Tibial artery (tissue), 4 donors: ENCODE data around the gene SMARCAL1.

Source experiments
- DNase-seq, 2 donors: peaks; one replicate each; pipeline ENCODE4 v3.0.0-alpha.2; 2019
- H3K27ac ChIP-seq, 2 donors: fragments of 200-600 bp; sonication (generic) in 1 of 2; 1 replicate in 1 of 2; 2 replicates in 1 of 2; pipeline ENCODE4 v1.5.1; 2018 to 2019; ENCODE audit warnings: mild to moderate bottlenecking in 1 of 2
- H3K27me3 ChIP-seq, 2 donors: fragments of 200-600 bp; sonication (generic) in 1 of 2; one replicate each; pipeline versions ENCODE4 v1.5.1 to v1.6.0; 2016 to 2019
- H3K36me3 ChIP-seq, 3 donors: fragments of 200-600 bp; sonication (generic) in 2 of 3; one replicate each; pipeline ENCODE4 v1.5.1; 2016 to 2019; ENCODE audit warnings: mild to moderate bottlenecking in 2 of 3
- H3K4me1 ChIP-seq, 4 donors: fragments of 200-600 bp; sonication (generic) in 2 of 4; 1 replicate in 3 of 4; 2 replicates in 1 of 4; pipeline ENCODE4 v1.5.1; 2016 to 2019
- H3K4me3 ChIP-seq, 2 donors: fragments of 200-600 bp; sonication (generic) in 1 of 2; 1 replicate in 1 of 2; 2 replicates in 1 of 2; pipeline ENCODE4 v1.5.1; 2018 to 2019; ENCODE audit warnings: mild to moderate bottlenecking in 2 of 2
- H3K9me3 ChIP-seq, 3 donors: fragments of 200-600 bp; sonication (generic) in 1 of 3; one replicate each; pipeline ENCODE4 v1.5.1; 2016 to 2019
- intact Hi-C: fragments of 100-400 bp; cut with DNase I; formaldehyde crosslinking; loops from one replicate; pipeline ENCODE4 v1.15.0; 2023; ENCODE audit warnings: low total_unique reads
- TF ChIP-seq, protein P1 (sequence below), 2 experiments: fragments of 200-600 bp in 1 of 2; fragments of 450-650 bp in 1 of 2; IDR thresholded peaks; one replicate each; pipeline ENCODE4 v1.5.1; 2017 to 2019; ENCODE audit warnings: antibody characterized with exemption in 2 of 2, mild to moderate bottlenecking in 1 of 2, moderate library complexity in 1 of 2

SMARCAL1 gene

DNA sequence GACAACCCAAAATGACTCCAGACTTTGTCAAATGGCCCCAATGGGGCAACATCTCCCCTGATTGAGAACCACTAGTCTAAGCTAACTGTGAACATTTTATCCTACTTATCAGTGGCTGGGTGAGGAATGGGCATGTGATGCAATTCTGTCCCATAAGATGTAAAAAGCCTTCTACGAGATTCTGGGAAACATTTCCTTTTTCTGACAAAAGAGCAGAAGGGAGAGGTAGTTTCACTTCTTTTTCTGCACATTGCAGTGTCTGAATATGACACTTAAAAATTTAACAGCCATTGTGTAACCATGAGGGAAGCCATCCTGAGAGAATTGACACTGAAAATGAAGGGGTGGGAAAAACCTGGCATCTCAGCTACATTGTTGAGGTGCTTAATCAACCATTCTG, 22.7 kb upstream of the SMARCAL1 start:
- Histone ChIP-seq H3K27me3 (peaks cover 0 to 6% of the 10 kb centered on the region in 2 donors), H3K27ac (no peak overlapping the region), H3K4me3 (no peak overlapping the region), H3K9me3 (no peaks in the 10 kb centered on the region), H3K4me1 (no peaks in the 10 kb centered on the region), H3K36me3 (no peaks in the 10 kb centered on the region)
- DNase-seq: no peak
- intact Hi-C loops: no loop called here
- TF ChIP-seq, protein P1, sequence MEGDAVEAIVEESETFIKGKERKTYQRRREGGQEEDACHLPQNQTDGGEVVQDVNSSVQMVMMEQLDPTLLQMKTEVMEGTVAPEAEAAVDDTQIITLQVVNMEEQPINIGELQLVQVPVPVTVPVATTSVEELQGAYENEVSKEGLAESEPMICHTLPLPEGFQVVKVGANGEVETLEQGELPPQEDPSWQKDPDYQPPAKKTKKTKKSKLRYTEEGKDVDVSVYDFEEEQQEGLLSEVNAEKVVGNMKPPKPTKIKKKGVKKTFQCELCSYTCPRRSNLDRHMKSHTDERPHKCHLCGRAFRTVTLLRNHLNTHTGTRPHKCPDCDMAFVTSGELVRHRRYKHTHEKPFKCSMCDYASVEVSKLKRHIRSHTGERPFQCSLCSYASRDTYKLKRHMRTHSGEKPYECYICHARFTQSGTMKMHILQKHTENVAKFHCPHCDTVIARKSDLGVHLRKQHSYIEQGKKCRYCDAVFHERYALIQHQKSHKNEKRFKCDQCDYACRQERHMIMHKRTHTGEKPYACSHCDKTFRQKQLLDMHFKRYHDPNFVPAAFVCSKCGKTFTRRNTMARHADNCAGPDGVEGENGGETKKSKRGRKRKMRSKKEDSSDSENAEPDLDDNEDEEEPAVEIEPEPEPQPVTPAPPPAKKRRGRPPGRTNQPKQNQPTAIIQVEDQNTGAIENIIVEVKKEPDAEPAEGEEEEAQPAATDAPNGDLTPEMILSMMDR (IDR thresholded peaks at IDR 0.05): no peak

DNA sequence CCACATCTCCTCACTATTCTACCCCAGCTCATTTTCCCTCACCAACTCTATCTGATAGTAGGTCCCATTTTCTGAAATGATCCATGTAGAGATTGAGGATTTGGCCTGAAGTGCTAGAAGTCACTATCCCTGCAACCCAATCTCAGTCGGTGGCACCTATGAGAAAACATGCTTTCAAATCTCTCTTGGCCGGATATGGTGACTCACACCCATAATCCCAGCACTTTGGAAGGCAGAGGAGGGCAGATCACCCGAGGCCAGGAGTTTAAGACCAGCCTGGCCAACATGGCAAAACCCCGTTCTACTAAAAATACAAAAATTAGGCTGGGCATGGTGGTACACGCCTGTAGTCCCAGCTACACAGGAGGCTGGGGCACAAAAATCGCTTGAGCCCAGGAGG, 20.9 kb upstream of the SMARCAL1 start:
- intact Hi-C loops: no loop called here
- H3K4me3 ChIP-seq: no peak overlapping the region
- H3K27ac ChIP-seq: no peak overlapping the region
- H3K36me3 ChIP-seq: no peaks in the 10 kb centered on the region
- no peak for DNase-seq
- H3K27me3 ChIP-seq: peaks cover 0 to 3% of the 10 kb centered on the region in 2 donors
- TF ChIP-seq, protein P1 (IDR thresholded peaks at IDR 0.05): no peak
- H3K9me3 ChIP-seq: no peaks in the 10 kb centered on the region
- no peaks in the 10 kb centered on the region for H3K4me1 ChIP-seq

DNA sequence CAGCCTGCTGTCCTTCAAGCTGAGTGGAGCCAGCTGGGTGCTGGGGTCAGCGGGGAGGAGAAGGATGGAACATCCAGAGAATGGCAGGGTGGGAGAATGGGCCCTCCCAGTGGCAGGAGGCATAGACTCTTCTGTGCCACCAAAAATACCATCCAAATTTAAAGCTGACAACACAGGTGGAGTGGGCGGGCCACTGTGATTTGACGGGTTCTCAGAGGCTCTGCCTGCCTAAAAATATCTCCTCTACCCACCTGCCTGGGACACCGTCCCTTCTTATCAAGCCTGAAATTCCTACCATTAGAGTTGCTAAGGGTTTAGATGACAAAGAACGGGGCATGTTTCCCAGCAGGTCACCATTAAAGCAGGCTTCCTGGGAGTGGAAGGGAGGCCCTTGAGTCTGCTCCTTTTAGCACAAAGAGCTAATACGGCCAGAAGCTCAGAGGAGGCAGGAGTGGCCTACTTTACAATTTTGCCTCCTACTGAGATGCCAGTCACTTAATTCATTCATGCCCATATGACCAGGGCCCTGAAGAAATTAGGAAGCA, 20.2 kb upstream of the SMARCAL1 start:
- H3K4me3 ChIP-seq: no peak overlapping the region
- intact Hi-C loops: no loop called here
- TF ChIP-seq, protein P1 (IDR thresholded peaks at IDR 0.05): no peak
- no peaks in the 10 kb centered on the region for H3K36me3 ChIP-seq
- peaks cover 0 to 3% of the 10 kb centered on the region in 2 donors for H3K27me3 ChIP-seq
- no peaks in the 10 kb centered on the region for H3K4me1 ChIP-seq
- H3K27ac ChIP-seq: no peak overlapping the region
- H3K9me3 ChIP-seq: no peaks in the 10 kb centered on the region
- DNase-seq: no peak

- H3K4me3 ChIP-seq: no peak overlapping the region
Measured at GRCh38 chr2:216392945-216393840, 19.1 kb upstream of the SMARCAL1 start.

GRCh38 chr2:216394881-216395280, 17.4 kb upstream of the SMARCAL1 start:
- TF ChIP-seq, protein P1 (IDR thresholded peaks at IDR 0.05): no peak
- Histone ChIP-seq H3K4me3 (no peak overlapping the region), H3K27me3 (peaks cover 0 to 1% of the 10 kb centered on the region in 2 donors), H3K27ac (no peak overlapping the region), H3K4me1 (no peaks in the 10 kb centered on the region), H3K9me3 (no peaks in the 10 kb centered on the region), H3K36me3 (no peaks in the 10 kb centered on the region)
- intact Hi-C loops: no loop called here
- no peak for DNase-seq

More at GRCh38 chr2:216392945-216393840, 19.1 kb upstream of the SMARCAL1 start:
- intact Hi-C loops: no loop called here
- Histone ChIP-seq H3K27me3 (no peaks in the 10 kb centered on the region), H3K4me1 (no peaks in the 10 kb centered on the region), H3K9me3 (no peaks in the 10 kb centered on the region), H3K36me3 (no peaks in the 10 kb centered on the region), H3K27ac (no peak overlapping the region)
- TF ChIP-seq, protein P1 (IDR thresholded peaks at IDR 0.05): no peak
- no peak for DNase-seq
